Stimulated activated CD8-positive, alpha-beta memory T cell treated with anti-CD3 and anti-CD28 coated beads, Interleukin-12 subunit alpha, Interleukin-12 subunit beta, amount 100 ng/mL, for 24 hours (primary cell): Measurements from ENCODE around the gene LIMA1.

Experiments
- DNase-seq: peaks from one replicate; pipeline ENCODE4 v3.0.0-alpha.2; 2020; ENCODE audit errors: extremely low read depth

The LIMA1 gene

DNA sequence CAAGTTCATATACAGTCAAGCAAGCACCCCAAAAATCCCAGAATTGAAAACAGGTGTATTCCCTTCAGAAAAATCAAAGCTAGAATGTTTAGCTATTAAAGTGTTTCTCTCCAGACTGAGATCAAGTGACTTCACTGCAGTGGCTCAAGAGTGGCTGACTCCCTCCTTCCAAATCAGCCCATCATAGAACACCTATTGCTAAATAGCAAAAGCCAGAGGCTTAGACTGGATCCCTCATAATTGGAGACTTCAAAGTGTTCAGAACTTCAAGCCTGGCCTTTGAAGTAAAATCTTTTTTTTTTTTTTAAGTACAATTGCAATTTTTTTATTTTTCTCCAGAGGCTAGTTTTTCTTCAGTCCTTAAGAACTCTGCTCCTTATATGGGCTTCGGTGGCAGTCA lies 66.1 kb downstream of the LIMA1 start:
- DNase-seq = no peak

DNA sequence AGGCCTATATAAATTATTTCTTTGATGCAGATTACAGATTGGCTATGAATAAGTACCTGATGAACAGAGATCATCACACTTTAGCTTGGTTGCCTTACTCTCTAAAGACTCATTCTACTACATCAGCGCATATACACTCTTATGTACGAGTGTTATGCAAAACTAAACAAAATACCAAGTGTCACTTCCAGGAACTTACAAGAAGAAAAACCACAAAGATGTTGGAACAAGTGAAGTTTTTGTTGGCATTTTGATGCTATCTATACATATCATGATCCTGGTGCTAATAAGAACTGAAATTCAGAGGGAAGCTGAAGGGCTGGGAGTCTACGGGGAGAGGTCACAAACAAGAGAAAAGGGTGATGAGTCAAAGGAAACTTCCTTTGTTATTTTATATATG lies 68.3 kb downstream of the LIMA1 start:
- DNase-seq = no peak

DNA sequence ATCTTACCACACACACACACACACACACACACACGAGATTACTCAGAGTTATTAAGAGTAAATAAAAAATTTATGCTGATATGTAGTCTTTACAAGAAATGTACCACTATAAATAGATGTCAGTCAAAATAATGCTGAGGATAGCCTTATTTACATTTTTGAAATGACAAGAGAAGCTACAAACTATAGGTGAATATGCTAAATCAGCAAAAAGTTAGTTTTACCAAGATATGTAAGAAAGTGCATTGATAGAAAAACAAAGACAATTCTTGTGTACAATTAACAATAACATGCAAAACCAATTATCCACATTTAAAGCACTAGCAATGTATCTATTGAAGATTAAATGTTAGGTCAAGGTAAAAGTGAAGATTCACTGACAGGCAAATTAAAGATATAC lies 69.3 kb downstream of the LIMA1 start:
- no peak for DNase-seq

DNA sequence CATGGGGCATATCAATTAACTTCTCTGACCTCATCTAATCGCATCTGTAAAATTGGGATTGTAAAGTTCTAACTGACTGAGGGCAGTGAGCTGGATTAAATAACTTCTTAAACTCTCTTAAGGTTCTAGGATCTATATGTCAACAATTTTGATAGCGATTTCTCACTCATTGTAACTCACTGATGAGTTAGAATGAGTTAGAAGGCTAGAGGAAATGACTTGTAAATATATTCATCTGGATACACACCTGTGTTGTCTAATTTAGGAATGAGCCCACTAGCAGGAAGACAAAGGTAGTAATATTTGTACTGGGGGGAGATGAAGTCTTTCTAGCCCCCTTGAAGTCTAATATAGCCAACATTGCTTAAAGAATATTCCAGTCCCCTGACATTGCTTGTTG lies 69.9 kb downstream of the LIMA1 start:
- DNase-seq = no peak

DNA sequence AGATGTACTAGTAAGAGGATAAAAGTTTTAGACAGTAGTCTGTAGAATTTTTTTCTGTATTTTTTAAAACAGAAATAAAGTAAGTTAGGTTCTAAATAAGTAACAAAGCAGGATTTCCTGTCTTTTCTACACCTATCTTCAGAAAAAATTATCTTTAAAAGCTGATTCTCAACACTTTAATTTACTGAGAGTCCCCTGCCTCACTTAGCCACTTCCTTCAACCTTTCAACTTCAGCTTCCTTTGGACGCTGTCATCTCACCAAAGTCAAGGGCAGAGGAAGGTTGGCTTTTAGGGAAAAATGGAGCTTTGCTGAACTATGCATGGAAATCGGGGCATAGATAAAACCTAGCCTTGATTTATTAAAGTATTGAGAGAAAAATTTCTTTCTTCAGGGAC lies 71.3 kb downstream of the LIMA1 start:
- DNase-seq = no peak

DNA sequence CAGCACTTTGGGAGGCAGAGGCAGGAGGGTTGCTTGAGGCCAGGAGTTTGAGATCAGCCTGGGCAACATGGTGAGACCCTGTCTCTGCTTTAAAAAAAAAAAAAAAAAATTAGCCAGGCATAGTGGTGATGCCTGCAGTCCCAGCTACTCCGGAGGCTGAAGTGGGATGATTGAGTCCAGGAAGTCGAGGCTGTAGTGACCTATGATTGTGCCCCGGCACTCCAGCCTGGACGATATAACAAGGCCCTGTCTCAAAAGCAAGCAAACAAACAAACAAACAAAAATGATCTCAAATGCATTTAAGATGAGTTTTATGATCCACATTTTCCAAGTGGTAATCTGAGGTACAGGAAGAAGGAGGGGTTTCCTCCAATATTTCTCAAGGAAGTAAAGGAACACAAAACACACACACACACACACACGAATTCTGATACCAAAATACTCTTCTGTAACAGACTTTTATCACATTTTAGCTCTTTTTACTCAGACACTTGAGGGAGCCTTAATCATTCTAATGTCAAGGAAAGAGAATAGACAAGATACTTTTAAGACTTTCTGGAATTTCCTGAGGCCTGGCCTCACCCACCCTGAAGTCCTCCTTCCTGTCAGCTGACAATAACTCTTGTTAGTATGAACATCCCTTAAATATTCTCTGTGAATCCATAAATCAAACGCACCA lies 71.8 kb downstream of the LIMA1 start:
- DNase-seq = no peak

DNA sequence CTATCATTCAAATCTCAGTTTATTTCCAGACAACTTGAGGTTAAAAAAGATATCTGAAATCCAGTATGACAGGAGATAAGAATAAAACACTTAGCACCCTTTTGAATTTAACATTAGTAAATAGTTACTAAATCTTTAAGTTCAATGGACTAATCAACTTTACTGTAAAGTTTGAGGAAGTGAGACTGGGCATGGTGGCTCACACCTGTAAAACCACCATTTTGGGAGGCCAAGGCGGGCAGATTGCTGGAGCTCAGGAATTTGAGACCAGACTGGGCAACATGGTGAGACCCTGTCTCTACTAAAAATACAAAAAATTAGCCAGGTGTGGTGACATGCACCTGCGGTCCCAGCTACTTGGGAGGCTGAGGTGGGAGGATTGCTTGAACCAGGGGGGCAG lies 75.9 kb downstream of the LIMA1 start:
- no peak for DNase-seq

DNA sequence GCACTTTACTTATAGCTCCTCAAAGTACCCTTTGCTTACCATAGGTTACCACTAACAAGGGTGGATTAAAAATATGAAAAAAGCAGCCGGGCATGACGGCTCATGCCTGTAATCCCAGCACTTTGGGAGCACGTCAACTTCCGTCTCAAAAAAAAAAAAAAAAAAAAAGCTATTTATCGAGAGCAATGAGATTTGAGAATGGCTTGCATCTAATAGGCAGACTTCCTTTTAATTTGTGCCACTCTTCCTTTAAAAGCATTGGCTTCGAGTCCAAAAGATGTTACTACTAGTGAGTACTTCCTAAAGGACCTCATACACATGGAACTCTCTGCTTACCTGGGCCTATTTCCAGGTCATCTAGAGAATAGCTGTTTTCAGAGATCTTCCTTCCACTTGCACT lies 77.7 kb downstream of the LIMA1 start:
- DNase-seq = no peak

DNA sequence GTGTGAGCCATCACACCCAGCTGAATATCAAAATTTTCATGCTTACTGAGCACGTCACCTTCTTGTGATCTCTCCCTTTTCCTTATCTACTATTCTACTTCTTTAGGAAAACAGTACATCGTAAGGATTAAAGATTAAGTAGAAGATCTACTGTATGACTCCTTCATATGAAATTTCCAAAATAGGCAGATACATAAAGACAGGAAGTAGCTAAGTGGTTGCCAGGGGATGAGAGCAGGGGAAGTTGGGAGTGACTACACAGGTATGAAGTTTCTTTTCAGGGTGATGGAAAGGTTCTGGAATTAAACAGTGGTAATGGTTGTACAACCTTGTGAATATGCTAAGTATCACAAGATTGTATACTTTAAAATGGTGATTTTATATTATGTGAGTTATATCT lies 79.6 kb downstream of the LIMA1 start:
- DNase-seq = no peak

DNA sequence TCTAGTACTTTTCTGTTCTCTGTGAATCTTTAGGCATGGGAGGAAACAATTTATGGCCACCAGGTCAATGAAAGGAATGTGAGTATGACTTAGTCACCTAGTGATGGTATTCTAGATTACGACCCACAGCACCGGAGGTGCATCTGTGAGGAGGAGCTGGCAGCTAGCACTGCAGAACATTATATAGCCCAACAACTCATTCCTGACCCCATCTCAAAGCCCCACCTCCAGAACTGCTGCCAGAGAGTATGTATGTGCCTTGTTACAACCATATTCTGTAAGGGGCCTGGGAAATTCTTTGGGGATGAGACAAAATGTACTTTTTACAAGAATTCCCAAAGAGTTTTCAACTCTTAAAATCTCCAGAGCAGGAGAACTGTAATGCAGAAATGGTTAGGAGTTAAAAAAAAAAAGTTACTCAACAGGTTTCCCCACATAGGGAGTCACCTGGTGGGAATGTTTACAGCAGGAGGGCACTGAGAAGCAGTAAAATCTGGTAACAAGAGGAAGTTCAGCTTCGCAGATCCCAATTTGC lies 81.3 kb downstream of the LIMA1 start:
- no peak for DNase-seq

DNA sequence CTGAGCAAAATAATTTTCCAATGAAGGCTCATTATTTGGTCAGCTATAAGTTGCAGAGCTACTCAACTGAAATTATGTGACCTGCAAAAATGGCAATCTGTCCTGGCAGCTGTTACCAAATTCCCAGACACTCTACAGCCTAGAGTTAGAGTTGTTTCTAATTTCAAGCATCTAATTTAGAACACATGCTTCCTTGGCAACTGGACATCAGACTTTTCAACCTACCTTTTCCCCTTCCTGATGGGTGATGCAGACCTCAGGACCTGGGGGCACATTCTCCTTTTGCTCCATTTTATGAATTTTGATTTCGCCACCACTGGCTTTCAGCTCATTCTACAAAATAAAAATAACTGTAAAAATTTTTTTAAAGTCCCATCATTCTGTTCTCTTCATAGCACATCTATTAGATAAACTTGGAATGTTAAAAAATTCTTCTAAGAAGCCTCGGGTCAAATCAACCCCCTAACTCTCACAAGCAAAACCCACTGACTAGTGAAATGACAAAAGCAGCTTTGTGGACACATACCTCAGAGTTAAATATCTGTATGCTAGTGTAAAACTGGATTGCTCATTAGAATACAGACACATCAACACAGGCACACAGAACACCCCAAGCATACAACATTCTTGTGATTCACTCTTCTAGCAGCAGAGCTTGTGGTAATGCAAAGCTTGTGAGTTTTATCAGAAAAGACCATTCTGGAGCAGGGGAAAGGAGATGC lies 82.6 kb downstream of the LIMA1 start:
- DNase-seq = no peak

DNA sequence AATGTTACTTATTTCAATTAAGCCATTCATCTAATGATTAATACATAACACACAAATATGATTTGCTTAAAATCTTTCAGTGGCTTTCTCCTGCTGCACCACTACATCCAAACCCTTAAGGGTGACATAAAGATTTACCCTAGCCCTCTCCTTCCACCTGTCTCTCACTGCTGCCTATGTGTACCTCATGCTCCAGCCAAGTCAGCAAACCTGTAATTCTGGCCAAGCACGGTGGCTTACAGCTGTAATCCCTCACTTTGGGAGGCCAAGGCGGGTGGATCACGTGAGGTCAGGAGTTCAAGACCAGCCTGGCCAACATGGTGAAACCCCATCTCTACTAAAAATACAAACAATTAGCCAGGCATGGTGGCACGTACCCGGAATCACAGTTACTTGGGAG lies 84.5 kb downstream of the LIMA1 start:
- no peak for DNase-seq

DNA sequence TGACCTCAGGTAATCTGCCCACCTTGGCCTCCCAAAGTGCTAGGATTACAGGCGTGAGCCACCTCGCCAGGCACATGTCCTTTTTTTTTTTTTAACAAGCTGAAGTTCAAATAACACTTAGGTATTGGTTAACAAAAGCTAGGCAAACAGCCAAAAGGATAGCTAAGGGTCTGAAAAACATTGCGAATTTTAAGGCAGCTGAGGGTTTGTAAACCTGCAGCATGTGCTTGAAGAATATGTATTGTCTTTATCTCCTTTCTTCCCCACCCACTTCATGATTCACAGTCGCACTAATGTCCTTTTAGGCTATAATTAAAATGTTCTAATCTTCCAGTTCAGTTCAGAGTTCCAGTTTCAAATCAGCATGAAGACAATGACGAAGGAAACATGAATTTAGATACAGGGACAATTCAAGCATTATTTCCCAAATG lies 86.0 kb downstream of the LIMA1 start:
- DNase-seq = no peak

DNA sequence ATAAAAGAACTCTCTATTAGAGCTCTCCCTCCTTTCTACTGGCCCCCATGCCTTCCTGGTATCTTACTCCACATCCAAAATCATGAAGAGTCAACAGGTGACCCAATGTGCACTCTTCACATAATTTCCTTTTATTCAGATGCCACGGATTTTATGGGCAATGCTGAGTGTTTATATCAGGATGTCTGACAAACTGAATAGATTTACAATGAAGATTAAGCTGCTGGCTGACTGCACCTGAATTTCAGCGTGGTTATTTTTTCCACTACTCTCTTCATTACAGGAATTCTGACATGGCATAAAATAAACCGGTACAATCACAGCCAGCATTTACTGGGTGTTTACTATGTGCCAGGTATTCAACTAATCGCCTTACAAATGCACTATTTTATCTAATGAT lies 86.8 kb downstream of the LIMA1 start:
- no peak for DNase-seq

DNA sequence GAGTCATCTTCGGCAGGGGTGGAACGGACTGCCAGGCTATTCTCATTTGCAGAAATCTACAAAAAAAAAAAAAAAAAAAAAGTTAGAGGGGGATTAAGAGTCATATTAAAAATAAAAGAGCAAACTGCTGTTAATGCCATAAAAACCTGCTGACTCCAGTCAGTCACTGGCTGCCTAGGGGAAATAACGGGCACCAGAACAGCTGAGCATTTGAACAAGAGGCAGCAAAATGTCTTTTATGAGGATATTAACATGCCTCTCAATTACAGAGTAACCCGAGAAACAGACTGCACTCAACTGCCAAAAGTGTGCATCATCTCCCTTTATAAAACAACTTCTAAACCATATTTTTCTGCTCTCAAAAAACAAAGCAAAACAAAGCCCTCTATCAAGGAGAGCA lies 87.5 kb downstream of the LIMA1 start:
- no peak for DNase-seq

DNA sequence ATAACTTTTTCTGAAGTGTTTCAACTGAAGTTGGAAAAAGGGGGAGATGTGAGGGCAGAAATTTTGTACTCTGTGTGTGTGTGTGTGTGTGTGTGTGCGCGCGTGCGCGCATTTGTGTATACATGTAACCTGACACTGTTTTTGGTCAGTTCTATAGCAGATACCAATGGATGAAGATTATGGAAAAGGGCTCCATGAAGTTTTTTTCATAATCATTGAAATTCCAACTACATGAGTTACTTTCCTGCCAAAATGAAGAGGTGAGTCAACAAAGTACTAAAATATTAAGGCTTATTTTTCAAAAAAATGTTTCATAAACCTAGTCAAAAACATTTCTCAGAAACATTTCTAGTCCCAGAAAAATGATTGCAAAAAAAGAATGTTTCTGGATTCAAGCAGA lies 90.4 kb downstream of the LIMA1 start:
- DNase-seq = no peak

DNA sequence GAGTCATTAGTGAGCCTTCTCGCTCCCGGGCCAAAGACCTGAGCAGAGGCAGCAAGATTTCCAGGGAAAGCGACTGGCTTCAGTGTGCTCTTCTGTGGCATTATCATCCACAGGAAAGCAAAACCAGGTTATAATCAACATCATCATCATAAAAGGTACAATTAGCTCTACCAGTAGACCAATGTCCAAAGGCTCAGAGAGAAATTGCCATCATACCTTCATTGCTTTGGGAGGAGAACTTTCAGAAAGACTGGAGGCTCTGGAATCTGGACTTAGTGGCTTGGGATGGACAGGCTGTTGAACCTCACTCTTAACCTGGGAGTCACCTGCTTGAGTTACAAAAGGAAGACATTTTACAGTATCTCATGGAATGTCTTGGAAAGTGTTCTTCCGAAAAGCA lies 91.1 kb downstream of the LIMA1 start:
- DNase-seq = no peak

DNA sequence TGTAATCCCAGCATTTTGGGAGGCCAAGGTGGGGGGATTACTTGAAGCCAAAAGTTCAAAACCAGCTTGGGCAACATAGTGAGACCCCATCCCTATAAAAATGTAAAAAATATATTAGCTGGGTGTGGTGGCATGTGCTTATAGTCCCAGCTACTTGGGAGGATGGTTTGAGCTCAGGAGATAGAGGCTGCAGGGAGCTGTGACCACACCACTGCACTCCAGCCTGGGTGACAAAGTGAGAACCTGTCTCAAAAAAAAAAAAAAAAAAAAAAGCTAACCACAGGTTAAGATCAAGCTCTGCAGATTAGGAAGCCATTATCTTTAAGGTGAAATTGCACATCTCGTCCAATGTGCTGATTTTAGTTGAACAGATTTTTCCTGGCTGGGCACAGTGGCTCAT lies 92.5 kb downstream of the LIMA1 start:
- DNase-seq = no peak

DNA sequence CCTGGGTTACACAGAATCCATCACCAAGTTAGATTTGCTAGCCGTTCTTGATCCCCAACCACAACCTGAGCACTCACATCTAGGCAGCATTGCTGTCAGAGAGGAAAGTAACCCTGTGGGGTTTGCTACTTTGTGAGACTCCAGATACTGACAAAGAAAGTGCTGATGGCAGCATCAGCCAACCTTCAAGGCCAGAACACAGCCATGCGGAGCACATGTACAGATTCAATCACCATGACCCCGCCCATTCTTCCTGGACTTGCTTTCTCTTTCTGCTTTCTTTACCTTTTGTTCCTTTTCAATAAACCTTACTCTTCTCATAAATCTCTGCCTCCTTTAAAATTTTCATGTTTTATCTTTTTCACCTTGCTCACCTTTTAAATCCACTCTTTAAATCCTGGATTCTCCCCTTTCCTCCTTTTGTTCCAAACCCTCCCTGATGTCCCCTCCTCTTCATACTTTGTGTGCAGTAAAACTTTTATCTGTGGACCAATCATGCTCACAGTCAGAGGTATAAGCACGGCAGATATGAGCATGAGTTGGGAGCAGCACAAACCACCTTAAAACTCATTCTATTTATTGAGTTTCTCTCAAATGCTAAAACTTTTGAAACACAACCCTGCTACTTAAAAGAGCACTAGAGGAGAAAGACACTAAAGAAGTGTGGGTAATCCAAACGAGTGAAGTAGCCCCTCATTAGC lies 94.3 kb downstream of the LIMA1 start:
- no peak for DNase-seq

DNA sequence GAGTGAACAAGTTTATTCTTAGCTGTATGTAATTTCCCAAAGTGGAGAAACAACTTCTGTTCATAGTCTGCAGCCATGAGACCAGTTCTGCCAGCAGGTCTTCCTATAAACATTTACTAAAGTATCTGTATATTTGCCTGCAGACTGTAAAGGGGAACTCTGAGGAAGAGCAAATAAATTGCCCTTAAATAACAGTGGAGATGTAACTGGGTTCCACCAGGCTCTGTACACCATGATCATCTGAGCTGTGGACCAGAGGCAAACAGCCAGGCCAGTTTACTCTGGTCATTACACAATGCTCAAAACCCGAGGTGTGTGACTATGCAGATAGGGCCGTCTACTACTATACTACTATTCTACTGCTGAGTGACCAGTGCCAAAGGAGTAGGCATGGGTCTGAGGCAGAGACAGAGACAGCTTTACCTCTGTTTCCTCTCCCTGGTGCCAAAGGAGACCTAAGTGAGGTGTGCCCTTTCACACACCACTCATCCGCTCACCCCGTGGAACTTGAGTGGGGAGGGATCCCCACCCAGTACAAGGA lies 95.0 kb downstream of the LIMA1 start:
- no peak for DNase-seq

DNA sequence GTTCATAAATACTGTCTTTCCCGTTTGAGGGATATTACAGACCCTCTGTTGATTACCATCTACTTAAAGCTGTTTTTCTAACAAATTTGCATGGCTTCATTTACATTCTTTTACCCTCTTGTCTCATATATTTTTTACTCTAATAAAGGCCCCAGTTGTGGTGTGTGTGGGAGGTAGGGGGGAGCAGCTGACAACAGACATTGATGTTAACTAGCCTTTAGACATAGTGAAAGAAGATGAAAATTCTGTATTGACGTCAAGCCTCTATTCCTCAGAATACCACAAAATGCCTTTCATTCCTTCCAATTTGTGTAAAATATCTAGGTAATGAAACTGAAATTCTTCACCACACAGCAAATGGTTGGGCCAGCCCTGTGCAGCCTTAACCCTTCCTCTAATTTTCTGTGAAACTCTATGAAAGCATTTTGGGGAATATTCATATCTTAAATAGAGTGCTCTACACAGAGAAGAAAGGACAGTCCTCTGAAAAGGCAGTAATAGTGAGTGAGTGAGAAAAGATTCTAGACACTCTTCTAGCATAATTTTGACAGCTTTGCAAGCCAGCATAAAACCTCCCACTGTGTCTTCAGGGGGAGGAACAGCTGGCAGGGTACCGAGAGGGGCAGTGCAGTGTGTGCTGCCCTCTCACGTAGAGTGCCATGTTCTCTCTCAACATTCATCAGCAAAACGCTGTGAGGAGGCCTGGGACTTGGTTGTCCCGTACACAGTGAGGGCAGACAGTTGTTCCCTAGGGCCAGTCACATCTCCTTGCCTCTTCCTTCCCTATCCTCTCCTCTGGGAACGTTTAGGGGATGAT lies 96.0 kb downstream of the LIMA1 start:
- peak; percentile 27 for DNase-seq

DNA sequence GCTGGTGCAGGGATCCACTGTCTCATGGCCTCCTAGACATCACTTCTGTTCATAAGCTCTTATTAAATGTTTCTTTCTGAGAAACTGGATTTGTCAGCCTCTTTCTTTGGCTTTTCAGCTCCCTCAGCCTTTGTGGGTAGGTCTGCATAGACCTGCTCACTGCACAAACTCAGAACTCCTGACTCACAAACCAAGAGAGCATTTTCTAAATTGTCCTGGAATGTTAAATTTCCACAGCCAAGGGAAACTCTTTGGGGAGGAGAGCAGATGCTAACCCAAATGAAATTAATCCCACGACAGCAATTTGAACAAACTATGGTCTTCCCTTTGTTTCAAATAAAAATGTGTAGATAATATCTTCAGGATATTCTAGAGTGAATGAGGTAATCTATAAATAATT lies 96.6 kb downstream of the LIMA1 start:
- DNase-seq = no peak
